ENCODE data around the gene ANKRD24.
"Not testable (repeated sequence)": the region's sequence is repeated elsewhere in the genome, so short reads cannot be mapped to it uniquely, and the experiment has no call there.

The ANKRD24 gene

DNA sequence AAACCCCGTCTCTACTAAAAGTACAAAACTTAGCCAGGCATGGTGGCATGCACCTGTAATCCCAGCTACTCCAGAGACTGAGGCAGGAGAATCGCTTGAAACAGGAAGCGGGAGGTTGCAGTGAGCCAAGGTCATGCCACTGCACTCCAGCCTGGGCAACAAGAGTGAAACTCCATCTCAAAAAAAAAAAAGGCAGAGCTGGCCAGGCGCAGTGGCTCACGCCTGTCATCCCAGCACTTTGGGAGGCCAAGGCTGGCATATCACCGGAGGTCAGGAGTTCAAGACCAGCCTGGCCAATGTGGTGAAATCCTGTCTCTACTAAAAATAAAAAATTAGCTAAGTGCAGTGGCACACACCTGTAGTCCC, 91.8 kb downstream of the ANKRD24 start:
- peak; percentile 34; the same call in 1 of the 2 replicates for TF ChIP-seq ZNF394 (tag by site-specific recombination; IDR thresholded peaks at IDR 0.05; ENCODE audit: borderline replicate concordance)
- ChIA-PET CTCF (interaction anchor here (0.5 to 1.0 kb wide), 2 partner anchors 78 to 400 kb away, joined by 3 to 4 read pairs; no protein-coding TSS in a partner anchor), POLR2A (interaction anchor here (1.0 kb wide), 1 partner anchor 69 kb away, joined by 3 read pairs; the partner anchor contains the start of gene MPND)
- H3K4me3 ChIP-seq (ENCODE audit: low read depth, low read length); H3K27ac ChIP-seq (ENCODE audit: extremely low read depth, low read depth, low read length); H3K36me3 ChIP-seq (ENCODE audit: control insufficient read depth in 2 of 2, insufficient read depth in 1 of 2, low read length in 2 of 2); H3K4me1 ChIP-seq (ENCODE audit: control insufficient read depth, insufficient read depth, low read length); H3K9me3 ChIP-seq (ENCODE audit: control insufficient read depth, insufficient read depth, low read depth, low read length): not testable (repeated sequence)
